RWPE1 (cell line): ENCODE measurements around the gene CADM2.

Experiments
- CTCF ChIA-PET: fragments of 350-600 bp; sonication (Branson Sonifier 250); formaldehyde crosslinking; extraction: SDS; loops from one replicate; lab custom pipeline; 2021; lab: Yijun Ruan, JAX
- POLR2A ChIA-PET: fragments of 400-600 bp; formaldehyde crosslinking; extraction: SDS; loops from one replicate; lab custom pipeline; 2020; ENCODE audit warnings: antibody characterized with exemption; ENCODE audit not compliant: low non-redundant PET; lab: Yijun Ruan, JAX
- DNase-seq: peaks from one replicate; pipeline ENCODE4 v3.0.0; 2012; ENCODE audit warnings: low spot score
- H3K27ac ChIP-seq: fragments of 450-650 bp; 2 replicates; pipeline ENCODE4 v1.5.1; 2017
- CTCF ChIP-seq: fragments of 450-650 bp; conservative IDR thresholded peaks from 2 replicates; pipeline ENCODE4 v1.5.1; 2017; ENCODE audit warnings: low read depth, mild to moderate bottlenecking

The CADM2 gene

GRCh38 chr3:84980011-84980410, 21.2 kb downstream of the CADM2 start:
- POLR2A ChIA-PET = no interaction called here
- no peak for TF ChIP-seq CTCF
- CTCF ChIA-PET = no interaction called here

GRCh38 chr3:84980456-84980855, 21.7 kb downstream of the CADM2 start:
- DNase-seq = no peak
- H3K27ac ChIP-seq = no peak overlapping the region
- POLR2A ChIA-PET = no interaction called here
- no peak for TF ChIP-seq CTCF
- CTCF ChIA-PET = no interaction called here

More at GRCh38 chr3:84980011-84980410, 21.2 kb downstream of the CADM2 start:
- no peak overlapping the region for H3K27ac ChIP-seq
- no peak for DNase-seq

GRCh38 chr3:84983490-84983889, 24.7 kb downstream of the CADM2 start:
- no peak for TF ChIP-seq CTCF
- ChIA-PET POLR2A (no interaction called here), CTCF (no interaction called here)
- no peak overlapping the region for H3K27ac ChIP-seq
- DNase-seq = no peak

GRCh38 chr3:84984429-84984828, 25.6 kb downstream of the CADM2 start:
- CTCF ChIA-PET = interaction anchor here (0.6 kb wide), 1 partner anchor 802 kb away, joined by 3 read pairs; no protein-coding TSS in a partner anchor

GRCh38 chr3:84985795-84986194, 27.0 kb downstream of the CADM2 start:
- ChIA-PET CTCF (no interaction called here), POLR2A (no interaction called here)
- TF ChIP-seq CTCF = no peak
- no peak for DNase-seq
- no peak overlapping the region for H3K27ac ChIP-seq

More at GRCh38 chr3:84984429-84984828, 25.6 kb downstream of the CADM2 start:
- POLR2A ChIA-PET = no interaction called here
- H3K27ac ChIP-seq = no peak overlapping the region
- no peak for DNase-seq
- no peak for TF ChIP-seq CTCF

GRCh38 chr3:84987706-84988504, 29.1 kb downstream of the CADM2 start:
- no peak overlapping the region for H3K27ac ChIP-seq
- TF ChIP-seq CTCF = no peak
- no peak for DNase-seq
- CTCF ChIA-PET = no interaction called here
- POLR2A ChIA-PET = no interaction called here
